ENCODE results near the gene NTHL1.

The NTHL1 gene

DNA sequence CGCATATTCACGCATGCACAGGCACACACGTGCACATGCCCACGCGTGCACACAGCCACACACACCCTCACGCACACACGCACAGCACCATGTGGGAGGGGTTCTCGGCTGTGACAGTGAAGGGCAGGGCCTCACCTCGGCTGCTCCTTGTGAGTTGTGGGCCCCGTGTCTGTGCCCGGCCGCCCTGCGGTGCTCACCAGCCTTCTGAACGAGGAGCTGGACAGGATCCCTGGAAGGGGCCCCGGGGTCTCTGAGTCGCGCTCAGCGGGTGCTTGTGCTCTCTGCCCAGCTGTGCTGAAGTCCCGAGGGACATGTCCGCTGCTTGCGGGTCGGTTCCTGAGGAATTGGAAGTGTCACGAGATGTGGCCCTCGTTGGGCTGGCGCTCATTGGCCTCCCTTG, 16.2 kb upstream of the NTHL1 start:
- Histone ChIP-seq H3K4me3 (no peak overlapping the region), H3K27ac (no peak overlapping the region)
- TF ChIP-seq, protein P1, sequence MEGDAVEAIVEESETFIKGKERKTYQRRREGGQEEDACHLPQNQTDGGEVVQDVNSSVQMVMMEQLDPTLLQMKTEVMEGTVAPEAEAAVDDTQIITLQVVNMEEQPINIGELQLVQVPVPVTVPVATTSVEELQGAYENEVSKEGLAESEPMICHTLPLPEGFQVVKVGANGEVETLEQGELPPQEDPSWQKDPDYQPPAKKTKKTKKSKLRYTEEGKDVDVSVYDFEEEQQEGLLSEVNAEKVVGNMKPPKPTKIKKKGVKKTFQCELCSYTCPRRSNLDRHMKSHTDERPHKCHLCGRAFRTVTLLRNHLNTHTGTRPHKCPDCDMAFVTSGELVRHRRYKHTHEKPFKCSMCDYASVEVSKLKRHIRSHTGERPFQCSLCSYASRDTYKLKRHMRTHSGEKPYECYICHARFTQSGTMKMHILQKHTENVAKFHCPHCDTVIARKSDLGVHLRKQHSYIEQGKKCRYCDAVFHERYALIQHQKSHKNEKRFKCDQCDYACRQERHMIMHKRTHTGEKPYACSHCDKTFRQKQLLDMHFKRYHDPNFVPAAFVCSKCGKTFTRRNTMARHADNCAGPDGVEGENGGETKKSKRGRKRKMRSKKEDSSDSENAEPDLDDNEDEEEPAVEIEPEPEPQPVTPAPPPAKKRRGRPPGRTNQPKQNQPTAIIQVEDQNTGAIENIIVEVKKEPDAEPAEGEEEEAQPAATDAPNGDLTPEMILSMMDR (IDR thresholded peaks at IDR 0.05), result no peak
- DNase-seq (ENCODE audit: low spot score), result no peak

GRCh38 chr16:2062801-2063200, 15.2 kb upstream of the NTHL1 start:
- DNase-seq (ENCODE audit: low spot score), result no peak
- no peak overlapping the region for H3K4me3 ChIP-seq
- H3K27ac ChIP-seq, result no peak overlapping the region
- TF ChIP-seq, protein P1 (IDR thresholded peaks at IDR 0.05), result no peak

- H3K4me3 ChIP-seq, result no peak overlapping the region
- H3K27ac ChIP-seq, result no peak overlapping the region
- no peak for DNase-seq (ENCODE audit: low spot score)
- TF ChIP-seq, protein P1 (IDR thresholded peaks at IDR 0.05), result no peak
These were observed 13.9 kb upstream of the NTHL1 start for GRCh38 chr16:2061526-2061925.

DNA sequence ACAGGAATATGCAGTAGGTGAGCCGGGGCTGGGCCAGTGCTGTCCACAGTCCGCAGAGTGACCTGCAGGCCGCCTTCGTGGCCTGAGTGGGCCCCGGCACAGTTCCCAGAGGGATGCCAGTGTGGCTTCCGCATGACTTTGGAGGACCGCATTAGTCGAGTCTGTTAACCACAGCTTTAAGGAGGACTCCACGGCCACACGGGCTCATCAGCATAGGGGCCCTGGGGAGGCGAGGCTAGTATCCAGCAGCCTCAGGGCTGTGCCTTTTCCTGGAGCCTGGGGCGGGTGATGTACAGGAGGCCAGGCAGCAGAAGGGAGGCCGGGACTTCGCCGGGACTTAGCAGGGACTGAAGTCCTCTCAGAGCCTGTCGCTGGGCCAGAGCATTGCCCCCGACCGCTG, 13.4 kb upstream of the NTHL1 start:
- DNase-seq (ENCODE audit: low spot score), result no peak
- Histone ChIP-seq H3K27ac (no peak overlapping the region), H3K4me3 (no peak overlapping the region)
- TF ChIP-seq, protein P1 (IDR thresholded peaks at IDR 0.05), result no peak

DNA sequence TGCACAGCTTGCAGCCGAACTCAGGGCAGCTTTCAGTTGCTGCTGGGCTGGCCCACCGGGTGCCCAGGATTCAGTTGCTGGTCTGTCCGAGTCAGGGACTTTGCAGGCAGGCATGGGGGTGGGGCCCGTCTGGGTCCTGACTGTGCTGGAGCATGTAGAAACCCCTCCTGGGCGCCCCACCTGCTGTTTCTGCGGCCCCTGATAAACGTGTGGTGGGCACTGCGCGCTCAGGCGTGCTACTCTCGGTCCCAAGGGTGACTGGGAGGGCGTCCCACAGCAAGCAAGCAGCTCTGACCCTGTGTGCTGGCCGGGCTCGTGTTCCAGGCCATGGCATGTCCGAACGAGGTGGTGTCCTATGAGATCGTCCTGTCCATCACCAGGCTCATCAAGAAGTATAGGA, 12.7 kb upstream of the NTHL1 start:
- TF ChIP-seq, protein P1 (IDR thresholded peaks at IDR 0.05), result no peak
- no peak overlapping the region for H3K4me3 ChIP-seq
- H3K27ac ChIP-seq, result no peak overlapping the region
- DNase-seq (ENCODE audit: low spot score), result no peak

- TF ChIP-seq, protein P1 (IDR thresholded peaks at IDR 0.05), result no peak
- no peak for DNase-seq (ENCODE audit: low spot score)
- Histone ChIP-seq H3K4me3 (no peak overlapping the region), H3K27ac (no peak overlapping the region)
These were observed 11.2 kb upstream of the NTHL1 start for GRCh38 chr16:2058872-2059271.

DNA sequence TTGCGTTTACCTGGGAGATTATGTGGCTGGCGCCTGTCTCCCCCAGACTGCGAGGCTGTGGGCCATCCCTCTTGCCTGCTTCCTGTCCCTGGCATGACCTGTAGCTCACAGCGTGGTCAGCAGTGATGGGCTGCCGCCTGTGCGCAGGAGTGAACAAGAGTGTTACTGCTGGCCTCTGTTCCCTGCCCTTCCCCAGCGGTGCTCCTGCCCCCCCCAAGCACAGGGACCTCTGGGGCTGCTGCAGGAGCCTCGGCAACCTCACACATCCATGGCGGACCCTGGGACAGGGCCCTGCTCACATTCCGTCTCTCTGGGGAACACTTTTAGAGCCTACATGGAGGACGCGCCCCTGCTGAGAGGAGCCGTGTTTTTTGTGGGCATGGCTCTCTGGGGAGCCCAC, 10.8 kb upstream of the NTHL1 start:
- DNase-seq (ENCODE audit: low spot score), result no peak
- Histone ChIP-seq H3K4me3 (no peak overlapping the region), H3K27ac (no peak overlapping the region)
- TF ChIP-seq, protein P1 (IDR thresholded peaks at IDR 0.05), result no peak
